ENCODE data around the gene ZNF32. TPM values are rescaled to one million over a fixed set of nuclear protein-coding genes. Genes with fewer than 3 reads are reported as not detected.
A peak's percentile ranks its signal among the peaks of the same experiment; 100 is the strongest.

The ZNF32 gene
- total RNA-seq, 1 donor from 2014 or later: 19.2 TPM

DNA sequence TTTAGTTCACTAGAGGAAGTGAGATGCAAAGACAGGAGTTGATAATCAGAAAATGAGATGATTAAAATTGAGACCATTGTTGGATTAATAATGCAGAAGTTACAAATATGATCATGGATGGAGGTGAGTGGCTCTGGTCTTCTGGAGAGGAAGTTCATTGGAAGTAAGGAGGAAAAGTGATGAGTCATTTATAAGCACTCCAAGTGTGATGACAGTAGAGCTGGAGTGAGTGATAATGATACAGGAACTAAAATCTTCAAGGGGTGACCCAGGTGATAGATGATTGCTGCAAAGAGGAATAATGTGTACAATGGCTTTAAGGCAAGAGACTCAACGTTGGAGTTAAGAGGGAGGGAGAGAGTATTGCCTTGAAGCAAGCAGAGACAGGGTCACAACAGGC, 20.7 kb downstream of the ZNF32 start:
- no peak overlapping the region for H3K27ac Mint-ChIP-seq (ENCODE audit: unreplicated experiment)

DNA sequence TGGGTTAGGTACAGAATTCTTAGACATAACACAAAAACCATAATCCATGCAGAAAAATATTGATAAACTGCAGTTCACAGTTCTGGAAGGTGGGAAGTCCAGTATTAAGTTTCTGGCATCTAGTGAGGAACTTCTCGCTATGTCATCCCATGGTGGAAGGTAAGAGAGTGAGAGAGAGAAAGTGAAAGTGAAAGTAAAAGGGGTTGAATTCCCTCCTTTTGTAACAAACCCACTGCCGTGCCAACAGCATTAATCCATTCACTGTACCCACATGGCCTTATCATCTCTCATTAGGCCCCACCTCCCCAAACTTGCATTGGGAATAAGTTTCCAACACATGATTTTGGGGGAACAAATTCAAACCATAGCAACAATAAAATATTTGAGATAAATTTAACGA, 25.3 kb downstream of the ZNF32 start:
- H3K4me3 Mint-ChIP-seq (ENCODE audit: unreplicated experiment): peak overlapping the region; percentile 2
- no peak overlapping the region for H3K27ac Mint-ChIP-seq (ENCODE audit: unreplicated experiment)
- no peaks in the 10 kb centered on the region for H3K4me1 Mint-ChIP-seq (ENCODE audit: low read depth, unreplicated experiment)
- H3K9me3 Mint-ChIP-seq (ENCODE audit: unreplicated experiment): peaks cover 14% of the 10 kb centered on the region
- H3K9me3 ChIP-seq (ENCODE audit: insufficient read depth, low read depth, low read length): no peaks in the 10 kb centered on the region
- no peak for FAIRE-seq
- H3K4me2 ChIP-seq (ENCODE audit: low read length): peak overlapping the region; percentile 42
- H3K36me3 Mint-ChIP-seq (ENCODE audit: low read depth, unreplicated experiment): peaks cover 11% of the 10 kb centered on the region
- H3K79me2 ChIP-seq (ENCODE audit: insufficient read depth, low read length): no peaks in the 10 kb centered on the region
- no peak overlapping the region for H3K27ac ChIP-seq (ENCODE audit: low read depth, low read length)
- no peak overlapping the region for H3K9ac ChIP-seq (ENCODE audit: low read length)
- H3K27me3 Mint-ChIP-seq (ENCODE audit: low read depth, unreplicated experiment): no peaks in the 10 kb centered on the region
- H2AFZ ChIP-seq (ENCODE audit: low read depth, low read length): no peak overlapping the region
- no peaks in the 10 kb centered on the region for H3K36me3 ChIP-seq (ENCODE audit: insufficient read depth, low read length)
- H4K20me1 ChIP-seq (ENCODE audit: insufficient read depth, low read length): no peaks in the 10 kb centered on the region
- no peaks in the 10 kb centered on the region for H3K4me1 ChIP-seq (ENCODE audit: insufficient read depth, low read length)
- TF ChIP-seq, protein P1, sequence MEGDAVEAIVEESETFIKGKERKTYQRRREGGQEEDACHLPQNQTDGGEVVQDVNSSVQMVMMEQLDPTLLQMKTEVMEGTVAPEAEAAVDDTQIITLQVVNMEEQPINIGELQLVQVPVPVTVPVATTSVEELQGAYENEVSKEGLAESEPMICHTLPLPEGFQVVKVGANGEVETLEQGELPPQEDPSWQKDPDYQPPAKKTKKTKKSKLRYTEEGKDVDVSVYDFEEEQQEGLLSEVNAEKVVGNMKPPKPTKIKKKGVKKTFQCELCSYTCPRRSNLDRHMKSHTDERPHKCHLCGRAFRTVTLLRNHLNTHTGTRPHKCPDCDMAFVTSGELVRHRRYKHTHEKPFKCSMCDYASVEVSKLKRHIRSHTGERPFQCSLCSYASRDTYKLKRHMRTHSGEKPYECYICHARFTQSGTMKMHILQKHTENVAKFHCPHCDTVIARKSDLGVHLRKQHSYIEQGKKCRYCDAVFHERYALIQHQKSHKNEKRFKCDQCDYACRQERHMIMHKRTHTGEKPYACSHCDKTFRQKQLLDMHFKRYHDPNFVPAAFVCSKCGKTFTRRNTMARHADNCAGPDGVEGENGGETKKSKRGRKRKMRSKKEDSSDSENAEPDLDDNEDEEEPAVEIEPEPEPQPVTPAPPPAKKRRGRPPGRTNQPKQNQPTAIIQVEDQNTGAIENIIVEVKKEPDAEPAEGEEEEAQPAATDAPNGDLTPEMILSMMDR (IDR thresholded peaks at IDR 0.05; ENCODE audit: insufficient read depth, low read depth, low read length): no peak
- TF ChIP-seq EZH2 (IDR thresholded peaks at IDR 0.05; ENCODE audit: insufficient read depth, low read length): no peak
- no peaks in the 10 kb centered on the region for H3K27me3 ChIP-seq (ENCODE audit: insufficient read depth, low read length)
- no peak for DNase-seq (ENCODE audit: low read depth)
- no peak overlapping the region for H3K4me3 ChIP-seq (ENCODE audit: insufficient read depth, low read depth, low read length)

More for the DNA sequence above, 20.7 kb downstream of the ZNF32 start:
- no peak overlapping the region for H3K4me3 ChIP-seq (ENCODE audit: insufficient read depth, low read depth, low read length)
- Mint-ChIP-seq H3K27me3 (ENCODE audit: low read depth, unreplicated experiment) (no peaks in the 10 kb centered on the region), H3K4me1 (ENCODE audit: low read depth, unreplicated experiment) (no peaks in the 10 kb centered on the region), H3K36me3 (ENCODE audit: low read depth, unreplicated experiment) (no peaks in the 10 kb centered on the region), H3K4me3 (ENCODE audit: unreplicated experiment) (no peak overlapping the region), H3K9me3 (ENCODE audit: unreplicated experiment) (peaks cover 7% of the 10 kb centered on the region)
- H4K20me1 ChIP-seq (ENCODE audit: insufficient read depth, low read length): no peaks in the 10 kb centered on the region
- H3K79me2 ChIP-seq (ENCODE audit: insufficient read depth, low read length): no peaks in the 10 kb centered on the region
- TF ChIP-seq, protein P1 (IDR thresholded peaks at IDR 0.05; ENCODE audit: insufficient read depth, low read depth, low read length): no peak
- TF ChIP-seq EZH2 (IDR thresholded peaks at IDR 0.05; ENCODE audit: insufficient read depth, low read length): no peak
- no peak for DNase-seq (ENCODE audit: low read depth)
- H3K27ac ChIP-seq (ENCODE audit: low read depth, low read length): no peak overlapping the region
- FAIRE-seq: no peak
- H3K36me3 ChIP-seq (ENCODE audit: insufficient read depth, low read length): no peaks in the 10 kb centered on the region
- H3K4me1 ChIP-seq (ENCODE audit: insufficient read depth, low read length): no peaks in the 10 kb centered on the region
- H2AFZ ChIP-seq (ENCODE audit: low read depth, low read length): no peak overlapping the region
- H3K4me2 ChIP-seq (ENCODE audit: low read length): no peak overlapping the region
- no peaks in the 10 kb centered on the region for H3K27me3 ChIP-seq (ENCODE audit: insufficient read depth, low read length)
- no peak overlapping the region for H3K9ac ChIP-seq (ENCODE audit: low read length)
- no peaks in the 10 kb centered on the region for H3K9me3 ChIP-seq (ENCODE audit: insufficient read depth, low read depth, low read length)

DNA sequence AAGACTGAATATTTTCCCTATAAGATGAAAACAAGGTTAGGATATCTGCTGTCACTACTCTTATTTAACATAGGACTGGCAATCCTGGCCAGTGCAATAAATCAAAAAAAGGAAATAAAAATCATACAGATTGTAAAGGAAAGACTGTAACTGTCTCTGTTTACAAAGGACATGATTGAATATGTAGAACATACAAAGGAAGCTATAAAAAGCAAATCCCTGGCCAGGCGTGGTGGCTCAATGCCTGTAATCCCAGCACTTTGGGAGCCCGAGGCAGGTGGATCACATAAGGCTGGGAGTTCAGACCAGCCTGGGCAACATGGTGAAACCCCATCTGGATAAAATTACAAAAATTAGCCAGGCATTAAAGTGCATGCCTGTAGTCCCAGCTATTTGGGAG, 26.6 kb downstream of the ZNF32 start:
- H2AFZ ChIP-seq (ENCODE audit: low read depth, low read length): no peak overlapping the region
- H3K4me3 Mint-ChIP-seq (ENCODE audit: unreplicated experiment): no peak overlapping the region
- H3K9me3 ChIP-seq (ENCODE audit: insufficient read depth, low read depth, low read length): peaks cover 4% of the 10 kb centered on the region
- H3K27ac Mint-ChIP-seq (ENCODE audit: unreplicated experiment): no peak overlapping the region
- H3K9ac ChIP-seq (ENCODE audit: low read length): no peak overlapping the region
- no peak overlapping the region for H3K4me2 ChIP-seq (ENCODE audit: low read length)
- H3K4me1 Mint-ChIP-seq (ENCODE audit: low read depth, unreplicated experiment): no peaks in the 10 kb centered on the region
- H4K20me1 ChIP-seq (ENCODE audit: insufficient read depth, low read length): no peaks in the 10 kb centered on the region
- H3K27me3 Mint-ChIP-seq (ENCODE audit: low read depth, unreplicated experiment): no peaks in the 10 kb centered on the region
- H3K79me2 ChIP-seq (ENCODE audit: insufficient read depth, low read length): no peaks in the 10 kb centered on the region
- H3K9me3 Mint-ChIP-seq (ENCODE audit: unreplicated experiment): peaks cover 23% of the 10 kb centered on the region
- no peak overlapping the region for H3K4me3 ChIP-seq (ENCODE audit: insufficient read depth, low read depth, low read length)
- H3K36me3 Mint-ChIP-seq (ENCODE audit: low read depth, unreplicated experiment): peaks cover 16% of the 10 kb centered on the region
- H3K27me3 ChIP-seq (ENCODE audit: insufficient read depth, low read length): no peaks in the 10 kb centered on the region
- no peak for FAIRE-seq
- DNase-seq (ENCODE audit: low read depth): no peak
- no peaks in the 10 kb centered on the region for H3K36me3 ChIP-seq (ENCODE audit: insufficient read depth, low read length)
- H3K4me1 ChIP-seq (ENCODE audit: insufficient read depth, low read length): no peaks in the 10 kb centered on the region
- no peak for TF ChIP-seq EZH2 (IDR thresholded peaks at IDR 0.05; ENCODE audit: insufficient read depth, low read length)
- TF ChIP-seq, protein P1 (IDR thresholded peaks at IDR 0.05; ENCODE audit: insufficient read depth, low read depth, low read length): no peak
- H3K27ac ChIP-seq (ENCODE audit: low read depth, low read length): no peak overlapping the region

Measured in astrocyte (in vitro differentiated cells and primary cell).